Hepatocyte (in vitro differentiated cells): ENCODE data around the gene ROR1.

Experiments
- EZH2phosphoT487 ChIP-seq: fragments of 200-600 bp; sonication (generic); IDR thresholded peaks from one replicate; pipeline ENCODE4 v1.6.1; 2018; ENCODE audit warnings: antibody characterized with exemption, mild to moderate bottlenecking, low read depth, moderate library complexity; ENCODE audit not compliant: unreplicated experiment, severe bottlenecking
- TF ChIP-seq, protein P1 (sequence below): fragments of 200-600 bp; sonication (generic); IDR thresholded peaks from 2 replicates; pipeline ENCODE4 v1.5.1; 2016; ENCODE audit warnings: antibody characterized with exemption, mild to moderate bottlenecking; ENCODE audit not compliant: poor library complexity

DNA sequence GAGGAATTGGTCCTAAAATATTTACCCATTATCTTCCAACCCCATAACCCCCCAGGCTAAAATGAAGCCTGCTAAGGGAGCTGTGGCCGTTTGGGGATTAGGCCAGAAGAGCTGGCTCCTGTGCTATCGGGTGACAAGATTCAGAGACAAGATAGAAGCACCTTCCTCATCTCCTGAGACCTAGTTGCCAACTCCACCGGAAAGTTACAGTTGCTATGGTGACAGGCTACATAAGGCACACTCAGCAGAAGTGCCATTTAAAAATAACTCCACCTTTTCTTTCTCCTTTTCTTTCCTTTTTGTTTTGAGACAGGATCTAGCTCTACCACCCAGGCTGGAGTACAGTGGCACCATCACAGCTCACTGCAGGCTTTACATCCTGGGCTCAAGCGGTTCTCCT, 43.6 kb upstream of the ROR1 start:
- TF ChIP-seq, protein P1, sequence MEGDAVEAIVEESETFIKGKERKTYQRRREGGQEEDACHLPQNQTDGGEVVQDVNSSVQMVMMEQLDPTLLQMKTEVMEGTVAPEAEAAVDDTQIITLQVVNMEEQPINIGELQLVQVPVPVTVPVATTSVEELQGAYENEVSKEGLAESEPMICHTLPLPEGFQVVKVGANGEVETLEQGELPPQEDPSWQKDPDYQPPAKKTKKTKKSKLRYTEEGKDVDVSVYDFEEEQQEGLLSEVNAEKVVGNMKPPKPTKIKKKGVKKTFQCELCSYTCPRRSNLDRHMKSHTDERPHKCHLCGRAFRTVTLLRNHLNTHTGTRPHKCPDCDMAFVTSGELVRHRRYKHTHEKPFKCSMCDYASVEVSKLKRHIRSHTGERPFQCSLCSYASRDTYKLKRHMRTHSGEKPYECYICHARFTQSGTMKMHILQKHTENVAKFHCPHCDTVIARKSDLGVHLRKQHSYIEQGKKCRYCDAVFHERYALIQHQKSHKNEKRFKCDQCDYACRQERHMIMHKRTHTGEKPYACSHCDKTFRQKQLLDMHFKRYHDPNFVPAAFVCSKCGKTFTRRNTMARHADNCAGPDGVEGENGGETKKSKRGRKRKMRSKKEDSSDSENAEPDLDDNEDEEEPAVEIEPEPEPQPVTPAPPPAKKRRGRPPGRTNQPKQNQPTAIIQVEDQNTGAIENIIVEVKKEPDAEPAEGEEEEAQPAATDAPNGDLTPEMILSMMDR: no peak
- TF ChIP-seq EZH2phosphoT487: no peak
